Activated CD4-positive, alpha-beta T cell treated with anti-CD3 and anti-CD28 coated beads, Interleukin-2, amount 10 ng/mL, durations not matched to agents 24 days and 14 days (primary cell): ENCODE data around the gene ABCD4. TPM values are rescaled to one million over a fixed set of nuclear protein-coding genes. Genes with fewer than 3 reads are reported as not detected.

ENCODE experiments used
- DNase-seq: peaks from one replicate; pipeline ENCODE4 v3.0.0; 2022
- H3K27ac Mint-ChIP-seq: one replicate; pipeline ENCODE4 v1.8.0; 2022; ENCODE audit warnings: mild to moderate bottlenecking, mixed read lengths
- H3K27me3 Mint-ChIP-seq: one replicate; pipeline ENCODE4 v1.8.0; 2022; ENCODE audit warnings: mixed read lengths
- H3K36me3 Mint-ChIP-seq: one replicate; pipeline ENCODE4 v1.8.0; 2022; ENCODE audit warnings: low read depth, mild to moderate bottlenecking, mixed read lengths
- H3K4me1 Mint-ChIP-seq: one replicate; pipeline ENCODE4 v1.8.0; 2021; ENCODE audit warnings: mixed read lengths
- H3K4me3 Mint-ChIP-seq: one replicate; pipeline ENCODE4 v1.8.0; 2022; ENCODE audit warnings: mild to moderate bottlenecking, moderate library complexity, mixed read lengths
- H3K9me3 Mint-ChIP-seq: one replicate; pipeline ENCODE4 v1.8.0; 2021; ENCODE audit warnings: mixed read lengths
- intact Hi-C: fragments of 100-400 bp; cut with micrococcal nuclease; formaldehyde crosslinking; loops from one replicate; pipeline ENCODE4 v1.15.1; 2023
- total RNA-seq: library from RNA; stranded (reverse); gene quantifications from 2 replicates; pipeline ENCODE4 v1.2.3, GENCODE V29; 2022

The ABCD4 gene
- total RNA-seq, 1 donor from 2014 or later, result 42.9 TPM

DNA sequence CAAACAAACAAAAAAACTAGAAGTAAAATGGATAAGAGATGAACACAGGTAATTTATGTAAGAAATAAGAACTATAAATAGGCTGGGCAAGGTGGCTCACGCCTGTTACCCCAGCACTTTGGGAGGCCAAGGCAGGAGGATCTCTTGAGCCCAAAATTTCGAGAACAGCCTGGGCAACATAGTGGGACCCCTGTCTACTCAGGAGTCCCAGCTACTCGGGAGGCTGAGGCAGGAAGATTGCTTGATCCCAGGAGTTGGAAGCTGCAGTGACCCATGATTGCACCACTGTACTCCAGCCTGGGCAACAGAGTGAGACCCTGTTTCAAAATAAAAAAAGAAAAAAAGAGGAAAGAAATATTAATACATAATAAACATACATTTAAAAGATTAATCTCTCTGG, 22.7 kb upstream of the ABCD4 start:
- H3K9me3 Mint-ChIP-seq, result no peaks in the 10 kb centered on the region
- intact Hi-C loops, result no loop called here
- no peak overlapping the region for H3K4me3 Mint-ChIP-seq
- no peaks in the 10 kb centered on the region for H3K4me1 Mint-ChIP-seq
- H3K27ac Mint-ChIP-seq, result no peak overlapping the region
- no peak for DNase-seq
- H3K36me3 Mint-ChIP-seq, result no peaks in the 10 kb centered on the region
- peaks cover 15% of the 10 kb centered on the region for H3K27me3 Mint-ChIP-seq

DNA sequence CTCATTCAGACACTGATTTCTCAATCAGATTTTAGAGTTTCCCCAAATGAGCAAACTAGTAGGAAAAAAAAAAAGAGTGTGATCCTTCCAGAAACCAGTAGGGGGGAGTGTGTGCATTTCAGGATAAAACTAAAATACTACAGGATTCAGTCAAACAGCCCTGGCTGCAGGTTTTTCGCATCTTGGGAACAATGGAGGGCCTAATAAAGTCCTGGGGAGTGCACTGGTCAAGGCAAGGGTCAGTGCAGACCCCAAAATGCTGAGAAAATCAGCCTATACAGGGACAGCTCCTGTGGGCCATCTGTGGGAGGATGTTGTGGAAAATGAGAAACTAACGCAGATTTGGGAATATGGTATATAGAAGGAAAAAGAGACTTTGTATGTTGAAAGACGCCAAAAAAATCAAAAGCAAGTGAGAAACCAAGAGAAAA, 22.2 kb upstream of the ABCD4 start:
- intact Hi-C loops, result no loop called here
- Mint-ChIP-seq H3K9me3 (no peaks in the 10 kb centered on the region), H3K27me3 (peaks cover 15% of the 10 kb centered on the region), H3K36me3 (no peaks in the 10 kb centered on the region), H3K27ac (no peak overlapping the region), H3K4me1 (no peaks in the 10 kb centered on the region), H3K4me3 (no peak overlapping the region)
- no peak for DNase-seq

DNA sequence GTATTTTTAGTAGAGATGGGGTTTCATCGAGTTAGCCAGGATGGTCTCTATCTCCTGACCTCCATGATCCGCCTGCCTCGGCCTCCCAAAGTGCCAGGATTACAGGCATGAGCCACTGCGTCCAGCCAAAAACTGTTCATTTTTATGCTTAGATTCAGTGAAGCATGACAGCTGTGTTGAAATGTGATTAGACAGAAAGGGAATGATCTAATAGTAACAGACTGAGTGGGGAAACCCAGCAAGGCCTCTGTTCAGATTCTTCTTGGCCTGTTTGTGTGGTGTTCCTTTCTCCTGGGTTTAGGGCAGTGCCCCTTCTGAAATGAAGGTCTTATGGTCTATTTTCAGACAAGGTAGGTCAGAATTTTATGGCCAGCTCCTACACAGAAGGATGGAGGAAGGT, 11.8 kb upstream of the ABCD4 start:
- H3K4me3 Mint-ChIP-seq, result no peak overlapping the region
- no peaks in the 10 kb centered on the region for H3K36me3 Mint-ChIP-seq
- H3K9me3 Mint-ChIP-seq, result no peaks in the 10 kb centered on the region
- no peaks in the 10 kb centered on the region for H3K27me3 Mint-ChIP-seq
- H3K27ac Mint-ChIP-seq, result no peak overlapping the region
- intact Hi-C loops, result no loop called here
- no peaks in the 10 kb centered on the region for H3K4me1 Mint-ChIP-seq
- DNase-seq, result no peak

DNA sequence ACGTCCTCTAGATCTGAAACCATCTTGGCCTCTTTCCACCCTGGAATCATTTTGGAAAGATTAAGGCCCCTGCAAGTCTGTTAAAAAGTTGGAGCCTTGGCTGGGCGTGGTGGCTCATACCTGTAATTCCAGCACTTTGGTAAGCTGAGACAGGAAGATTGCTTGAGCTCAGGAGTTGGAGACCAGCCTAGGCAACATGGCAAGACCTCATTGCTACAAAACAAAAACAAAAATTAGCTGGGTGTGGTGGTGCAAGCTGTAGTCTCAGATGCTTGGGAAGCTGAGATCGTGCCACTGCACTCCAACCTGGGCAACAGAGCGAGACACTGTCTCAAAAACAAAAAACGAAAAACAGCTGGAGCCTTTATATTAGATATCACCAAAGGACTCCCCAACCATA, 10.9 kb upstream of the ABCD4 start:
- peaks cover 6% of the 10 kb centered on the region for H3K27me3 Mint-ChIP-seq
- H3K36me3 Mint-ChIP-seq, result no peaks in the 10 kb centered on the region
- H3K9me3 Mint-ChIP-seq, result no peaks in the 10 kb centered on the region
- H3K27ac Mint-ChIP-seq, result no peak overlapping the region
- intact Hi-C loops, result no loop called here
- no peaks in the 10 kb centered on the region for H3K4me1 Mint-ChIP-seq
- DNase-seq, result no peak
- H3K4me3 Mint-ChIP-seq, result no peak overlapping the region

DNA sequence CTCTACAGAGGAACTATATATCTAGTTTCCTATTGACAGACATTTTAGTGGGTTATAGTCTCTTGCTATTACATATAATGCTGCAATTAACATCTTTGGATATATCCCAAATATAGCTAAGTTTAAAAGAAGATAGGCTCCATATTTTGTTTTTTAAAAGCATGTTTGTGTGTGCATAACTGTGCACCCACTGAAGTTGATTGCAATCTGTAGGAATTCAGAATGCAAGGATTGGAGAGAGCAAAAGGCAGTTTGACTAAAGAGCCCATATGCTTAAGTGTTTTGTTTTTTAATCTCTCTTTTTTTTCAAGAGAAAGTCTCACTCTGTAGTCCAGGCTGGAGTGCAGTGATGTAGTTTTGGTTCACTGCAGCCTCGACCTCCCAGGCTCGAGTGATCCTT, 9.4 kb upstream of the ABCD4 start:
- H3K4me1 Mint-ChIP-seq, result no peaks in the 10 kb centered on the region
- H3K4me3 Mint-ChIP-seq, result no peak overlapping the region
- H3K27me3 Mint-ChIP-seq, result peaks cover 8% of the 10 kb centered on the region
- no peaks in the 10 kb centered on the region for H3K36me3 Mint-ChIP-seq
- intact Hi-C loops, result no loop called here
- no peaks in the 10 kb centered on the region for H3K9me3 Mint-ChIP-seq
- no peak overlapping the region for H3K27ac Mint-ChIP-seq
- DNase-seq, result no peak

DNA sequence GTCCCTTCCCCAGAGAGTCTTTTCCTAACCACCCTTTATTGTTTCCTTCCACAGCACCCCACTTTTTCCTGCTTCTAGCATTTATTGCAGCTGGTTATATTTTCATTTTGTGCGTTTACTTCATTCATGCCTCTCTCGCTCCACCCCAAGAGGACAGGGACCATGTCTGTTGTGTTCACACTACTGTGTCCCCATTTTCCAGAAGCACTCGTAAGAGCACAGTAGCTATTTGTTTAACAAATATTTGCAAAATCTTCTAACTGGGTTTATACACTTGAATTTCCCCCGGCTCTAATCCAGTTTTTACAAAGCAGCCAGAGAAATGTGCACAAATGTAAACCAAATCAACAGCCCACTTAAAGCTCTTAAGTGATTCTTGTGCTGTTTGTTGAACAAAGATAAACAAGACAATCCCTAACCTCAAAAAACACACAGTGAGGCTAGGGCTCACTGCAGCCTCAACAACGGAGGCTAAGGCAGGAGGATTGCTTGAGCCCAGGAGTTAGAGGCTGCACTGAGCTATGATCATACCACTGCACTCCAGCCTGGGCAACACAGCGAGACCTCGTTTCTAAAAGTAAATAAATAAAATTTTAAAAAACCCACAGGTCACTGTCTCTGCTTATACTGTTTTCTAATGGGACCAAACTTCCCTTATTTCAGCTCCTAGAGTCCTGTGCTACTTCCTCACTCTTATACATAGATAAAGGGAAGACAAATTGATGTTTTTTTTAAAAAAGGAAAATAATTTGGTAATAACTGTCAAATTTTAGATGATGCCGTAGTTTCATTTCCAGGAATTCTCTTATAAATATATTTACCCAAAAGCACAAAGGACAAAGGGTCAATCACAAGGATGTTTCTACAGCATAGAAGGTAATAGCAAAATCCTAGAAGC, 6.6 kb upstream of the ABCD4 start:
- Mint-ChIP-seq H3K9me3 (no peaks in the 10 kb centered on the region), H3K36me3 (no peaks in the 10 kb centered on the region), H3K4me3 (no peak overlapping the region), H3K27ac (no peak overlapping the region), H3K27me3 (peaks cover 8% of the 10 kb centered on the region), H3K4me1 (no peaks in the 10 kb centered on the region)
- DNase-seq, result no peak
- intact Hi-C loops, result no loop called here

DNA sequence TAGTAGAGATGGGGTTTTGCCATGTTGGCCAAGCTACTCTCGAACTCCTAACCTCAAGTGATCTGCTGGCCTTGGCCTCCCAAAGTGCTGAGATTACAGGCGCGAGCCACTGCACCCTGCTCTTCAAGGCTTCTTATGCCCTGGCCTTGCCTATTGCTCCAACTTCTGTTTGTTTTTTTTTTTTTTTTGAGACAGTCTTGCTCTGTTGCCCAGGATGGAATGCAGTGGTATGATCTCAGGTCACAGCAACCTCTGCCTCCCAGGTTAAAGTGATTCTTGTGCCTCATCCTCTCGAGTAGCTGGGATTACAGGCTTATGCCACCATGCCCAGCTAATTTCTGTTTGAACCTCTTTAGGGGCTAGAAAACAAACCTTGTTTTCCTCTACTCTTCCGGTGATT, 6.0 kb upstream of the ABCD4 start:
- H3K27ac Mint-ChIP-seq, result no peak overlapping the region
- H3K4me1 Mint-ChIP-seq, result no peaks in the 10 kb centered on the region
- intact Hi-C loops, result no loop called here
- no peak overlapping the region for H3K4me3 Mint-ChIP-seq
- peaks cover 8% of the 10 kb centered on the region for H3K27me3 Mint-ChIP-seq
- no peak for DNase-seq
- H3K36me3 Mint-ChIP-seq, result no peaks in the 10 kb centered on the region
- H3K9me3 Mint-ChIP-seq, result no peaks in the 10 kb centered on the region

DNA sequence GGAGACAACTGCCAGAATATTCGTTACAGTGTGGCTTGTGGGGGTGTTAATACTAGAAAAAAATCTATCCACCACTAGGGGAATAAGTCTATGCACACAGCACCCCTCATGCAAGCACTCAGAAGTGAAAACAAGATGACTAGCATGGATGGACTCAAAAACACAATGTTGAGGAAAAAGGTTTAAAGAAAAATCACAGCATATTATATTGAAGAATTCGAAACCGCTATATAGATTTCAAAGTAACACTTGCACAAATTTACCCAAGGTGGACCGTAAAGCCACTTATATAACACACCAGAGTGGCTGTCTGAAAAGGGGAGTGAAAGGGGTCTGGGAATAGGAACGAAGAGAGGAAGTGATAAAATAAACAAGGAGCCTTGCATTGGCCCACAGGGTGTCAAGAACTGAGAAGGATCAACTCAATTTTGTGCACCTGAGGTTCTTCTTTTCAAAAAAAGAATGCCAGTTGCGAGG, 544 bp downstream of the ABCD4 start:
- H3K27ac Mint-ChIP-seq, result peak overlapping the region; percentile 95
- DNase-seq, result peak; percentile 74
- H3K4me3 Mint-ChIP-seq, result peak overlapping the region; percentile 99
- peaks cover 21% of the 10 kb centered on the region for H3K4me1 Mint-ChIP-seq
- intact Hi-C loops, result loop anchor here (2.0 to 5.0 kb wide), 2 partner anchors 191 to 460 kb away; partner anchors contain the start of genes ISCA2, NPC2 and YLPM1
- peaks cover 18% of the 10 kb centered on the region for H3K36me3 Mint-ChIP-seq
- H3K27me3 Mint-ChIP-seq, result no peaks in the 10 kb centered on the region
- no peaks in the 10 kb centered on the region for H3K9me3 Mint-ChIP-seq

DNA sequence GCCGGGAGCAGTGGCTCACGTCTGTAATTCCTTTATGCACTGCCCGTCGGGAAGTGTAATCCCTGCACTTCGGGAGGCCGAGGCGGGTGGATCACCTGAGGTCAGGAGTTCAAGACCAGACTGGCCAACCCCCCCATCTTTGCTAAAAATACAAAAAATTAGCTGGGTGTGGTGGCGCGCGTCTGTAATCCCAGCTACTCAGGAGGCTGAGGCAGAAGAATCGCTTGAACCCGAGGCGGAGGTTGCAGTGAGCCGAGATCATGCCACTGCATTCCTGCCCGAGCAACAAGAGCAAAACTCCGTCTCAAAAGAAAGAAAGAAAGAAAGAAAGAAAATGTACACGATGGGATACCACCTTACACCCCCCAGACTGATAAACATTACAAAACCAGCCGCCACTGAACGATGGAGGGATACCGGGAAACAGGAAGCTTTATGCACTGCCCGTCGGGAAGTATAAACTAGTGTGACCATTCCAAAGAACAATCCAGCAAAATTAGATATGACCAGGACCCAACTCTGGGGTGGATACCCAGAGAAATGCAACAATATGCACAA, 1.1 kb downstream of the ABCD4 start:
- intact Hi-C loops, result loop anchor here (2.0 to 5.0 kb wide), 2 partner anchors 191 to 461 kb away; partner anchors contain the start of genes ISCA2, NPC2 and YLPM1
- Mint-ChIP-seq H3K9me3 (no peaks in the 10 kb centered on the region), H3K36me3 (peaks cover 18% of the 10 kb centered on the region), H3K27ac (peak overlapping the region; percentile 95), H3K27me3 (no peaks in the 10 kb centered on the region), H3K4me1 (peaks cover 21% of the 10 kb centered on the region), H3K4me3 (peak overlapping the region; percentile 99)
- no peak for DNase-seq

DNA sequence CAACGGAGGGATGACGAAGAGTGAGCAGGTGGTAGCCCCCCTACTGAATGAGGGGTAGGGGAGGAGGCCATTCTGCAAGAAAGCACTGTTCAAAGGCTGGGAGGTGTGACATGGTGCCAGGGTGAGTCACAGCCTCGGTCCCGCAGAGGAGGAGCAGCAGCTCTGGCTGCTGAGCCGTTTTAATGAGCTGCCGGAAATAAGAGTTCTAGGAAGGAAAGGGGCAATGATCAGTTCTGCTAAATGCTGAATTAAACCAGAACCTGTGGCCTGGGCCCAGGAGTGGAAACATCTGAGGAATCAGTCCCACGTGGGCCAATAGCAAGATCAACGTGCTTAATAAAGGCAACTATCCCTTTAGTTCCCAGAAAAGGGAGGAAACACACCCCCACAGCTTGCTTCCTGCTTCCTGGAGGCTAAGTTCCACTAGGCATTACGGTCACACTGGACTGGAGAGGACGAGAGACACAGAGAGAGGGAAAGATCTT, 3.6 kb downstream of the ABCD4 start:
- peaks cover 21% of the 10 kb centered on the region for H3K4me1 Mint-ChIP-seq
- peak overlapping the region; percentile 62 for H3K27ac Mint-ChIP-seq
- H3K27me3 Mint-ChIP-seq, result no peaks in the 10 kb centered on the region
- H3K4me3 Mint-ChIP-seq, result no peak overlapping the region
- peaks cover 20% of the 10 kb centered on the region for H3K36me3 Mint-ChIP-seq
- no peaks in the 10 kb centered on the region for H3K9me3 Mint-ChIP-seq
- no peak for DNase-seq
- intact Hi-C loops, result no loop called here

DNA sequence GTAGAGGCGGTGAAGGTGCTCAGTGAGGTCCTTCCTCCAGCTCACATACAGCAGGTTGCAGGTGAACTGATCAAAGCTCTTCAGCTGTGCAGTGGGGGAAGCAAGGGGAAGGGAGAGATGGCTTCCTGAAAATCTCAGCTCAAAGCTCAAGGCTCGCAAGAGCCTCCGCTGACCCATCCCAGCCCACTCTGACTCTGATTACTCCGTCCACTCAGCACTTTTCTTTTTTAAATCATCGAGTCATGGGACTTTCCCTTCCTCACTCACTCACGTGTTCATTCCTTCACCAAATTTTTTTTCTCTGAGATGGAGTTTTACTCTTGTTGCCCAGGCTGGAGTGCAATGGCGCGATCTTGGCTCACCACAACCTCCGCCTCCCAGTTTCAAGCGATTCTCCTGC, 4.7 kb downstream of the ABCD4 start:
- Mint-ChIP-seq H3K9me3 (no peaks in the 10 kb centered on the region), H3K4me1 (peaks cover 16% of the 10 kb centered on the region), H3K4me3 (no peak overlapping the region), H3K36me3 (peaks cover 22% of the 10 kb centered on the region), H3K27ac (no peak overlapping the region), H3K27me3 (no peaks in the 10 kb centered on the region)
- no peak for DNase-seq
- intact Hi-C loops, result no loop called here

DNA sequence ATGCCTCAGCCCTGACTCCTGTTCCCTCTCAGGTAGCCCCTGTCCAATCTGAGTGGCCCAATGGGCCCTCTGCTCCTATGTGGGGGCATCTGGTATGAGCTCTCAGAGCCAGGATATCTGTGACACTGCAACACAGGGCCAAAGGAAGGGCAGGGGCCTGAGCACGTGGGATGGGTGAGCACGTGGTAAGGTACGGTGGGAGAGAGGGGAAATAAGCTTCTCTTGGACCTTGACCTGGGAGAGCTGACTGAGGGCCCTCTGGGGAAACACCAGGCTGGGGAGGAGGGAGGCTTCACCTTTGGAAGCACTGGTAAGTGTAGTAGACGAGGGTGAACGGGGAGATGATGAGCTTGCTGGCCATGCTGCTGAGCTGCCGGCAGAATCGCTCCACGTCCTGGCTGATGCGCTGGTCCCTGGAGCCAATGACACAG, 6.7 kb downstream of the ABCD4 start:
- H3K36me3 Mint-ChIP-seq, result peaks cover 30% of the 10 kb centered on the region
- H3K4me3 Mint-ChIP-seq, result no peak overlapping the region
- intact Hi-C loops, result no loop called here
- no peak for DNase-seq
- H3K27me3 Mint-ChIP-seq, result no peaks in the 10 kb centered on the region
- H3K9me3 Mint-ChIP-seq, result no peaks in the 10 kb centered on the region
- peak overlapping the region; percentile 27 for H3K27ac Mint-ChIP-seq
- peaks cover 9% of the 10 kb centered on the region for H3K4me1 Mint-ChIP-seq

DNA sequence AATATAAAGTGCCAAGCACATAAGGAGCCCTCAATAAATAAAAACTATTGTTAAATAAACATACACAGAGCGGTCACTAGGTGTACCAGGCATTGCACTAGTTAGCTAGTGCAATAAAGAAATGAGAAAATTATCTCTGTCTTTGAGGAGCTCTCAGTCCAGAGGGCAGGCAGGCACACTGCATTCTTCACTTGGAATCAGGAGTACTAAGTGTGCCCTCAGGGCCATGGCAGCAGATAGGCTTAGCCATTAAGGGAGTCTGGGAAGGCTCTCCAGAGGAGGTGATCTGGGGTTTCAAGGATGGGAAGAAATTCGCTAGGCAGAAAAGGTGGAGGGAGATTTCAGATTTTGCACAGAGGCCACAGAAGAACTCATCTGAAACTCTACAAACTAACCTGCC, 9.1 kb downstream of the ABCD4 start:
- intact Hi-C loops, result no loop called here
- no peak for DNase-seq
- no peak overlapping the region for H3K27ac Mint-ChIP-seq
- H3K36me3 Mint-ChIP-seq, result peaks cover 23% of the 10 kb centered on the region
- no peaks in the 10 kb centered on the region for H3K27me3 Mint-ChIP-seq
- H3K9me3 Mint-ChIP-seq, result no peaks in the 10 kb centered on the region
- no peak overlapping the region for H3K4me3 Mint-ChIP-seq
- H3K4me1 Mint-ChIP-seq, result peaks cover 2% of the 10 kb centered on the region

DNA sequence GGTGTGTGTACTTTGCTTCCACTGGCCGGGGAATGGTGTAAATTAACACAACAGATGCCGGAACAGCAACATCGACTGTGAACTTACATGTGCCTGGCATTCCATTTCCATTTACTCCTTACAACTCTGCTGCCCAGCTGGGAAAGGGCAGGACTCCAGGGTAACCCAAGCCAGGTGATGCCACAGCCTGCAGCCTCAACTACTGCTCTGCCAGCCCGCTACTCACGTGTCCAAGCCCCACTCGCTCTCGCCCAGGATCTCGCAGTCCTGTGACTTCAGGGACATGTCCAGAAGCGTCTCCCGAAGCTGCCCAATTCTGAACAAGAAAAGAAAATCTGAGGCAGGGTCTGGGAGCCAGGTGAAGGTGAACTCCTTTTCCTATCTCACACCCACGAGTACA, 10.7 kb downstream of the ABCD4 start:
- intact Hi-C loops, result no loop called here
- H3K36me3 Mint-ChIP-seq, result peaks cover 20% of the 10 kb centered on the region
- DNase-seq, result no peak
- no peaks in the 10 kb centered on the region for H3K9me3 Mint-ChIP-seq
- no peak overlapping the region for H3K4me3 Mint-ChIP-seq
- H3K27me3 Mint-ChIP-seq, result no peaks in the 10 kb centered on the region
- H3K27ac Mint-ChIP-seq, result no peak overlapping the region
- H3K4me1 Mint-ChIP-seq, result peaks cover 2% of the 10 kb centered on the region
